GM23338 (cell line): ENCODE results near the gene FRYL.

Source experiments
- CTCF ChIP-seq, 2 experiments: fragments of 200-600 bp in 1 of 2; sonication (generic) in 1 of 2; conservative IDR thresholded peaks; 2 replicates each; pipeline versions ENCODE4 v1.5.1 to v1.6.1; 2016 to 2017; ENCODE audit warnings: antibody characterized with exemption in 2 of 2, low read depth in 2 of 2, mild to moderate bottlenecking in 2 of 2, moderate library complexity in 1 of 2
- EZH2 ChIP-seq: fragments of 200-600 bp; sonication (generic); IDR thresholded peaks from one replicate; pipeline ENCODE4 v1.8.0; 2017; ENCODE audit warnings: antibody characterized with exemption, mild to moderate bottlenecking, low read depth; ENCODE audit not compliant: unreplicated experiment
- EZH2phosphoT487 ChIP-seq: fragments of 200-600 bp; sonication (generic); IDR thresholded peaks from one replicate; pipeline ENCODE4 v1.8.1; 2018; ENCODE audit warnings: antibody characterized with exemption; ENCODE audit not compliant: unreplicated experiment
- REST ChIP-seq: IDR thresholded peaks from one replicate; pipeline ENCODE4 v1.6.1; 2018; ENCODE audit warnings: antibody characterized with exemption; ENCODE audit not compliant: unreplicated experiment
- ZNF114 ChIP-seq: fragments of 250-450 bp; sonication (Bioruptor Pico); IDR thresholded peaks from 2 replicates; pipeline ENCODE4 v1.5.0; 2020; ENCODE audit warnings: mild to moderate bottlenecking, moderate library complexity

GRCh38 chr4:48509543-48509942 is 270.5 kb downstream of the FRYL start:
- TF ChIP-seq CTCF (conservative IDR thresholded peaks at IDR 0.05; ENCODE audit: low read depth in 2 of 2) (no peak), EZH2 (no peak), REST (no peak), EZH2phosphoT487 (no peak), ZNF114 (no peak)
